Mesendoderm (in vitro differentiated cells): ENCODE data around the gene IMMP2L.

Experiments used
- DNase-seq: peaks from one replicate; pipeline ENCODE4 v3.0.0; 2013
- H2AK5ac ChIP-seq: 2 replicates; pipeline ENCODE4 v1.6.1; 2013; ENCODE audit warnings: low read length, inconsistent platforms
- H2BK120ac ChIP-seq: 2 replicates; pipeline ENCODE4 v1.6.1; 2013; ENCODE audit warnings: low read depth, mild to moderate bottlenecking, low read length, moderate library complexity, mixed read lengths
- H2BK15ac ChIP-seq: replicated peaks from 2 replicates; pipeline ENCODE4 v1.6.1; 2013; ENCODE audit warnings: low read depth, mild to moderate bottlenecking, moderate library complexity
- H2BK5ac ChIP-seq: 2 replicates; pipeline ENCODE4 v1.6.1; 2013; ENCODE audit warnings: low read length, inconsistent platforms
- H3K18ac ChIP-seq: 2 replicates; pipeline ENCODE4 v1.6.1; 2013; ENCODE audit warnings: mild to moderate bottlenecking, low read length, mixed read lengths
- H3K23ac ChIP-seq: one replicate; pipeline ENCODE4 v1.6.1; 2013; ENCODE audit warnings: low read length
- H3K27ac ChIP-seq: 2 replicates; pipeline ENCODE4 v1.5.1; 2013; ENCODE audit warnings: low read depth, mild to moderate bottlenecking, inconsistent platforms, low read length, moderate library complexity
- H3K27me3 ChIP-seq: 2 replicates; pipeline ENCODE4 v1.6.1; 2013; ENCODE audit warnings: low read length, control low read depth, mild to moderate bottlenecking, inconsistent platforms; ENCODE audit not compliant: insufficient read depth, poor library complexity
- H3K36me3 ChIP-seq: 2 replicates; pipeline ENCODE4 v1.6.1; 2013; ENCODE audit warnings: low read length, inconsistent platforms; ENCODE audit not compliant: control insufficient read depth, insufficient read depth
- H3K4ac ChIP-seq: one replicate; pipeline ENCODE4 v1.6.1; 2013; ENCODE audit warnings: low read depth, mild to moderate bottlenecking, low read length, moderate library complexity
- H3K4me1 ChIP-seq: 2 replicates; pipeline ENCODE4 v1.6.1; 2013; ENCODE audit warnings: low read depth, low read length, inconsistent platforms; ENCODE audit not compliant: control insufficient read depth
- H3K4me2 ChIP-seq: 2 replicates; pipeline ENCODE4 v1.6.1; 2013; ENCODE audit warnings: low read length
- H3K4me3 ChIP-seq: 2 replicates; pipeline ENCODE4 v1.5.1; 2013; ENCODE audit warnings: mild to moderate bottlenecking, low read length
- H3K56ac ChIP-seq: one replicate; pipeline ENCODE4 v1.6.1; 2013; ENCODE audit warnings: low read length
- H3K79me1 ChIP-seq: 2 replicates; pipeline ENCODE4 v1.6.1; 2013; ENCODE audit warnings: low read length, inconsistent platforms
- H3K79me2 ChIP-seq: 2 replicates; pipeline ENCODE4 v1.6.1; 2013; ENCODE audit warnings: mild to moderate bottlenecking, low read length; ENCODE audit not compliant: control insufficient read depth, insufficient read depth
- H3K9ac ChIP-seq: 2 replicates; pipeline ENCODE4 v1.6.1; 2013; ENCODE audit warnings: low read length, inconsistent platforms
- H4K5ac ChIP-seq: one replicate; pipeline ENCODE4 v1.6.1; 2013; ENCODE audit warnings: low read length
- H4K8ac ChIP-seq: one replicate; pipeline ENCODE4 v1.6.1; 2013; ENCODE audit warnings: low read depth, mild to moderate bottlenecking, control low read depth, low read length, moderate library complexity
- WGBS: extraction: QIAGEN DNeasy Blood & Tissue Kit; methylation state at CpG from one replicate; pipeline ENCODE4 v1.1.7; 2013; ENCODE audit warnings: low lambda C conversion rate, missing lambda C conversion rate; ENCODE audit not compliant: insufficient coverage; ENCODE audit errors: extremely low coverage; 5-methylcytosine and 5-hydroxymethylcytosine counted together

IMMP2L gene

GRCh38 chr7:111242141-111242755 lies 320.0 kb downstream of the IMMP2L start:
- H3K23ac ChIP-seq, result no peak overlapping the region
- no peak for DNase-seq
- no peak overlapping the region for H3K4me3 ChIP-seq
- H3K27me3 ChIP-seq, result no peaks in the 10 kb centered on the region
- no peak overlapping the region for H2BK5ac ChIP-seq
- H3K4me2 ChIP-seq, result no peak overlapping the region
- H3K56ac ChIP-seq, result no peak overlapping the region
- no peak overlapping the region for H3K18ac ChIP-seq
- H3K4me1 ChIP-seq, result no peaks in the 10 kb centered on the region
- H2AK5ac ChIP-seq, result no peak overlapping the region
- no peak overlapping the region for H3K27ac ChIP-seq
- H2BK15ac ChIP-seq, result no peak overlapping the region
- no peak overlapping the region for H3K9ac ChIP-seq
- H3K79me1 ChIP-seq, result no peaks in the 10 kb centered on the region
- no CpG with 5 or more reads among the region's 9 CpGs for WGBS
- H4K8ac ChIP-seq, result no peak overlapping the region
- no peak overlapping the region for H3K4ac ChIP-seq
- no peak overlapping the region for H4K5ac ChIP-seq
- no peak overlapping the region for H2BK120ac ChIP-seq
- no peaks in the 10 kb centered on the region for H3K79me2 ChIP-seq
- H3K36me3 ChIP-seq, result no peaks in the 10 kb centered on the region

GRCh38 chr7:111240371-111240770 lies 321.9 kb downstream of the IMMP2L start:
- H4K8ac ChIP-seq, result no peak overlapping the region
- H2AK5ac ChIP-seq, result no peak overlapping the region
- H3K18ac ChIP-seq, result no peak overlapping the region
- H2BK5ac ChIP-seq, result no peak overlapping the region
- no peaks in the 10 kb centered on the region for H3K79me2 ChIP-seq
- no CpG with 5 or more reads among the region's 4 CpGs for WGBS
- H2BK15ac ChIP-seq, result no peak overlapping the region
- H3K27me3 ChIP-seq, result no peaks in the 10 kb centered on the region
- H3K4me1 ChIP-seq, result no peaks in the 10 kb centered on the region
- no peaks in the 10 kb centered on the region for H3K79me1 ChIP-seq
- no peak overlapping the region for H3K23ac ChIP-seq
- no peak overlapping the region for H3K4me3 ChIP-seq
- H3K4ac ChIP-seq, result no peak overlapping the region
- no peak overlapping the region for H3K4me2 ChIP-seq
- no peak overlapping the region for H4K5ac ChIP-seq
- H3K36me3 ChIP-seq, result no peaks in the 10 kb centered on the region
- no peak for DNase-seq
- no peak overlapping the region for H3K56ac ChIP-seq
- H3K27ac ChIP-seq, result no peak overlapping the region
- H2BK120ac ChIP-seq, result no peak overlapping the region
- H3K9ac ChIP-seq, result no peak overlapping the region

- no peak for DNase-seq
- no peak overlapping the region for H3K4me2 ChIP-seq
- no peaks in the 10 kb centered on the region for H3K79me1 ChIP-seq
- no peak overlapping the region for H3K27ac ChIP-seq
- WGBS, result no CpG with 5 or more reads among the region's 1 CpG
- no peak overlapping the region for H2BK5ac ChIP-seq
- no peak overlapping the region for H2AK5ac ChIP-seq
- no peak overlapping the region for H3K23ac ChIP-seq
- no peak overlapping the region for H3K18ac ChIP-seq
- no peak overlapping the region for H4K8ac ChIP-seq
- H3K27me3 ChIP-seq, result no peaks in the 10 kb centered on the region
- no peak overlapping the region for H4K5ac ChIP-seq
- H3K79me2 ChIP-seq, result no peaks in the 10 kb centered on the region
- H3K36me3 ChIP-seq, result no peaks in the 10 kb centered on the region
- no peak overlapping the region for H3K4ac ChIP-seq
- H3K56ac ChIP-seq, result no peak overlapping the region
- H2BK120ac ChIP-seq, result no peak overlapping the region
- H2BK15ac ChIP-seq, result no peak overlapping the region
- no peaks in the 10 kb centered on the region for H3K4me1 ChIP-seq
- no peak overlapping the region for H3K4me3 ChIP-seq
- H3K9ac ChIP-seq, result no peak overlapping the region
These were observed 322.9 kb downstream of the IMMP2L start for GRCh38 chr7:111239437-111239836.

GRCh38 chr7:111238886-111239285 lies 323.4 kb downstream of the IMMP2L start:
- Histone ChIP-seq H3K36me3 (no peaks in the 10 kb centered on the region), H4K8ac (no peak overlapping the region), H3K4me3 (no peak overlapping the region), H3K27me3 (no peaks in the 10 kb centered on the region), H3K27ac (no peak overlapping the region), H3K4ac (no peak overlapping the region), H3K79me1 (no peaks in the 10 kb centered on the region), H2BK5ac (no peak overlapping the region), H3K4me2 (no peak overlapping the region), H2AK5ac (no peak overlapping the region), H3K4me1 (no peaks in the 10 kb centered on the region), H3K56ac (no peak overlapping the region), H3K23ac (no peak overlapping the region), H2BK120ac (no peak overlapping the region), H3K79me2 (no peaks in the 10 kb centered on the region), H3K18ac (no peak overlapping the region), H3K9ac (no peak overlapping the region), H4K5ac (no peak overlapping the region), H2BK15ac (no peak overlapping the region)
- WGBS, result no CpG with 5 or more reads among the region's 1 CpG
- DNase-seq, result no peak

- H3K27me3 ChIP-seq, result no peaks in the 10 kb centered on the region
- H3K4me1 ChIP-seq, result no peaks in the 10 kb centered on the region
- H2BK5ac ChIP-seq, result no peak overlapping the region
- H3K4me2 ChIP-seq, result no peak overlapping the region
- no peak for DNase-seq
- no peak overlapping the region for H3K4me3 ChIP-seq
- no peak overlapping the region for H3K56ac ChIP-seq
- H4K8ac ChIP-seq, result no peak overlapping the region
- no peak overlapping the region for H3K9ac ChIP-seq
- H3K79me2 ChIP-seq, result no peaks in the 10 kb centered on the region
- H2BK15ac ChIP-seq, result no peak overlapping the region
- H4K5ac ChIP-seq, result no peak overlapping the region
- no peaks in the 10 kb centered on the region for H3K36me3 ChIP-seq
- H3K18ac ChIP-seq, result no peak overlapping the region
- no peak overlapping the region for H3K4ac ChIP-seq
- no peak overlapping the region for H2BK120ac ChIP-seq
- no peak overlapping the region for H2AK5ac ChIP-seq
- H3K79me1 ChIP-seq, result no peaks in the 10 kb centered on the region
- H3K23ac ChIP-seq, result no peak overlapping the region
- H3K27ac ChIP-seq, result no peak overlapping the region
These were observed 326.6 kb downstream of the IMMP2L start for GRCh38 chr7:111235709-111236108.
